ENCODE measurements around the gene CCT3.

DNA sequence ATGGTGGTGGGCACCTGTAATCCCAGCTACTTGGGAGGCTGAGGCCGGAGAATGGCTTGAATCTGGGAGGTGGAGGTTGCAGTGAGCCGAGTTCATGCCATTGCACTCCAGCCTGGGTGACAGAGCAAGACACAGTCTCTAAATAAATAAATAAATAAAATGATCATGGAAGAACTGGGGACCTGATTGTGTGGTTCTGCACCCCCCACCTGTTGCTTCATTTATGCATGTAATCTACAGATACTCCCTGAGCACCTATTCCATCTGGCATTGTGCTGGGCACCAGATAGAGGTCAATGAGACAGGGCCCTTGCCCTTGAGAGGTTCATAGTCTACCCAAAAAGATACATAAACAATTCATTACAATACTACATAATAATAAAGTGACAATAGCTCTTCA, 19.9 kb upstream of the CCT3 start:
- TF ChIP-seq, protein P1, sequence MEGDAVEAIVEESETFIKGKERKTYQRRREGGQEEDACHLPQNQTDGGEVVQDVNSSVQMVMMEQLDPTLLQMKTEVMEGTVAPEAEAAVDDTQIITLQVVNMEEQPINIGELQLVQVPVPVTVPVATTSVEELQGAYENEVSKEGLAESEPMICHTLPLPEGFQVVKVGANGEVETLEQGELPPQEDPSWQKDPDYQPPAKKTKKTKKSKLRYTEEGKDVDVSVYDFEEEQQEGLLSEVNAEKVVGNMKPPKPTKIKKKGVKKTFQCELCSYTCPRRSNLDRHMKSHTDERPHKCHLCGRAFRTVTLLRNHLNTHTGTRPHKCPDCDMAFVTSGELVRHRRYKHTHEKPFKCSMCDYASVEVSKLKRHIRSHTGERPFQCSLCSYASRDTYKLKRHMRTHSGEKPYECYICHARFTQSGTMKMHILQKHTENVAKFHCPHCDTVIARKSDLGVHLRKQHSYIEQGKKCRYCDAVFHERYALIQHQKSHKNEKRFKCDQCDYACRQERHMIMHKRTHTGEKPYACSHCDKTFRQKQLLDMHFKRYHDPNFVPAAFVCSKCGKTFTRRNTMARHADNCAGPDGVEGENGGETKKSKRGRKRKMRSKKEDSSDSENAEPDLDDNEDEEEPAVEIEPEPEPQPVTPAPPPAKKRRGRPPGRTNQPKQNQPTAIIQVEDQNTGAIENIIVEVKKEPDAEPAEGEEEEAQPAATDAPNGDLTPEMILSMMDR (IDR thresholded peaks at IDR 0.05) = no peak
- TF ChIP-seq POLR2AphosphoS5 (IDR thresholded peaks at IDR 0.05; ENCODE audit: insufficient read depth in 1 of 2, low read depth in 1 of 2) (no peak), POLR2A (IDR thresholded peaks at IDR 0.05) (no peak)

Data from vagina (tissue), 2 donors.